GM12878 (cell line): ENCODE measurements around the gene OXER1. TPM values are rescaled to one million over a fixed set of nuclear protein-coding genes. Genes with fewer than 3 reads are reported as not detected.

Experiments
- ATF7 ChIP-seq: fragments of 450-650 bp; IDR thresholded peaks from 2 replicates; pipeline ENCODE4 v1.6.1; 2016; ENCODE audit warnings: low read depth, mild to moderate bottlenecking
- CBX5 ChIP-seq: sonication (generic); IDR thresholded peaks from 2 replicates; pipeline ENCODE4 v1.6.1; 2016; ENCODE audit warnings: low read depth, moderate library complexity, mild to moderate bottlenecking, inconsistent platforms
- DPF2 ChIP-seq: fragments of 450-650 bp; IDR thresholded peaks from 2 replicates; pipeline ENCODE4 v1.6.1; 2017; ENCODE audit warnings: mild to moderate bottlenecking
- EED ChIP-seq: sonication (generic); IDR thresholded peaks from 2 replicates; pipeline ENCODE4 v1.6.1; 2016; ENCODE audit warnings: antibody characterized with exemption, low read depth
- HDGF ChIP-seq: fragments of 450-650 bp; IDR thresholded peaks from 2 replicates; pipeline ENCODE4 v1.6.1; 2016; ENCODE audit warnings: antibody characterized with exemption
- IRF4 ChIP-seq: IDR thresholded peaks from 2 replicates; pipeline ENCODE4 v1.6.1; 2011; ENCODE audit warnings: low read depth, low read length
- LARP7 ChIP-seq: fragments of 450-650 bp; IDR thresholded peaks from 2 replicates; pipeline ENCODE4 v1.6.1; 2017; ENCODE audit warnings: mild to moderate bottlenecking
- NFXL1 ChIP-seq: fragments of 450-650 bp; IDR thresholded peaks from 2 replicates; pipeline ENCODE4 v1.6.1; 2017; ENCODE audit warnings: antibody characterized with exemption, mild to moderate bottlenecking, borderline replicate concordance
- NFYA ChIP-seq: IDR thresholded peaks from 2 replicates; pipeline ENCODE4 v1.6.1; 2011; ENCODE audit warnings: low read depth, mild to moderate bottlenecking, low read length, improper control_type of control experiment, borderline replicate concordance
- RB1 ChIP-seq: fragments of 450-650 bp; formaldehyde crosslinking; IDR thresholded peaks from 2 replicates; pipeline ENCODE4 v1.6.1; 2017; ENCODE audit warnings: mild to moderate bottlenecking, borderline replicate concordance
- RUNX3 ChIP-seq: IDR thresholded peaks from 2 replicates; pipeline ENCODE4 v1.6.1; 2012; ENCODE audit warnings: low read length, inconsistent platforms
- SPI1 ChIP-seq: IDR thresholded peaks from 2 replicates; pipeline ENCODE4 v1.6.1; 2011; ENCODE audit warnings: low read depth, mild to moderate bottlenecking, low read length, moderate library complexity, borderline replicate concordance; ENCODE audit not compliant: insufficient read depth
- STAT1 ChIP-seq: fragments of 450-650 bp; conservative IDR thresholded peaks from 2 replicates; pipeline ENCODE4 v1.6.1; 2014; ENCODE audit warnings: antibody characterized with exemption, mild to moderate bottlenecking
- STAT3 ChIP-seq: IDR thresholded peaks from 2 replicates; pipeline ENCODE4 v1.6.1; 2011; ENCODE audit warnings: low read depth, low read length, improper control_type of control experiment
- ZBTB4 ChIP-seq: fragments of 450-650 bp; formaldehyde crosslinking; IDR thresholded peaks from 2 replicates; pipeline ENCODE4 v1.4.0; 2022; ENCODE audit warnings: mild to moderate bottlenecking, moderate library complexity
- ZNF217 ChIP-seq: fragments of 450-650 bp; IDR thresholded peaks from 2 replicates; pipeline ENCODE4 v1.6.1; 2017; ENCODE audit warnings: antibody characterized with exemption, mild to moderate bottlenecking
- ZNF592 ChIP-seq: fragments of 450-650 bp; IDR thresholded peaks from 2 replicates; pipeline ENCODE4 v1.6.1; 2017; ENCODE audit warnings: mild to moderate bottlenecking, moderate library complexity
- polyA plus RNA-seq, 11 experiments: library from polyadenylated mRNA; depleted of rRNA in 4 of 11; unstranded in 6 of 11; stranded (reverse) in 5 of 11; fragments of >200 nt; fragmentation: Nextera tagmentation in 4 of 11; fragmentation: Illumina TruSeq in 1 of 11; extraction: Ambion mirVana in 4 of 11; extraction: Trizol in 1 of 11; gene quantifications; 1 replicate in 1 of 11; 2 replicates in 10 of 11; pipeline versions ENCODE4 v1.2.1 to v1.2.3, GENCODE V29; 2011 to 2016; ENCODE audit warnings: inconsistent platforms in 2 of 11, missing spikeins in 2 of 11, low read depth in 1 of 11
- total RNA-seq, 4 experiments: library from RNA; depleted of rRNA in 3 of 4; stranded (reverse); fragments of >200 nt in 3 of 4; fragmentation: Illumina TruSeq in 1 of 4; extraction: Trizol in 1 of 4; gene quantifications; 2 replicates each; pipeline versions ENCODE4 v1.2.1 to v1.2.3, GENCODE V29; 2013 to 2021
- TF ChIP-seq, protein P1 (sequence below): fragments of 150-350 bp; IDR thresholded peaks from 2 replicates; pipeline ENCODE4 v1.6.1; 2014; ENCODE audit warnings: mild to moderate bottlenecking, low read depth, low read length
- TF ChIP-seq, protein P2 (sequence below): IDR thresholded peaks from 2 replicates; pipeline ENCODE4 v1.6.1; 2012; ENCODE audit warnings: low read depth, low read length, improper control_type of control experiment
- TF ChIP-seq, protein P3 (sequence below): fragments of 450-650 bp; IDR thresholded peaks from 2 replicates; pipeline ENCODE4 v1.6.1; 2016; ENCODE audit warnings: mild to moderate bottlenecking

The OXER1 gene
- total and polyA plus RNA-seq, 10 of the 15 experiments (the other 5 are each of a cell fraction or from before 2014, with no cell fraction given): 0.11 to 8.6 (median 3.3) TPM

- TF ChIP-seq ZBTB4 (CRISPR knock-in tag): no peak
- no peak for TF ChIP-seq SPI1
- no peak for TF ChIP-seq NFXL1
- no peak; the same call in 1 of the 2 replicates for TF ChIP-seq EED
- no peak for TF ChIP-seq ATF7
- TF ChIP-seq STAT1: no peak
- TF ChIP-seq, protein P1, sequence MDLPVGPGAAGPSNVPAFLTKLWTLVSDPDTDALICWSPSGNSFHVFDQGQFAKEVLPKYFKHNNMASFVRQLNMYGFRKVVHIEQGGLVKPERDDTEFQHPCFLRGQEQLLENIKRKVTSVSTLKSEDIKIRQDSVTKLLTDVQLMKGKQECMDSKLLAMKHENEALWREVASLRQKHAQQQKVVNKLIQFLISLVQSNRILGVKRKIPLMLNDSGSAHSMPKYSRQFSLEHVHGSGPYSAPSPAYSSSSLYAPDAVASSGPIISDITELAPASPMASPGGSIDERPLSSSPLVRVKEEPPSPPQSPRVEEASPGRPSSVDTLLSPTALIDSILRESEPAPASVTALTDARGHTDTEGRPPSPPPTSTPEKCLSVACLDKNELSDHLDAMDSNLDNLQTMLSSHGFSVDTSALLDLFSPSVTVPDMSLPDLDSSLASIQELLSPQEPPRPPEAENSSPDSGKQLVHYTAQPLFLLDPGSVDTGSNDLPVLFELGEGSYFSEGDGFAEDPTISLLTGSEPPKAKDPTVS: no peak
- TF ChIP-seq, protein P2, sequence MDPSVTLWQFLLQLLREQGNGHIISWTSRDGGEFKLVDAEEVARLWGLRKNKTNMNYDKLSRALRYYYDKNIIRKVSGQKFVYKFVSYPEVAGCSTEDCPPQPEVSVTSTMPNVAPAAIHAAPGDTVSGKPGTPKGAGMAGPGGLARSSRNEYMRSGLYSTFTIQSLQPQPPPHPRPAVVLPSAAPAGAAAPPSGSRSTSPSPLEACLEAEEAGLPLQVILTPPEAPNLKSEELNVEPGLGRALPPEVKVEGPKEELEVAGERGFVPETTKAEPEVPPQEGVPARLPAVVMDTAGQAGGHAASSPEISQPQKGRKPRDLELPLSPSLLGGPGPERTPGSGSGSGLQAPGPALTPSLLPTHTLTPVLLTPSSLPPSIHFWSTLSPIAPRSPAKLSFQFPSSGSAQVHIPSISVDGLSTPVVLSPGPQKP: no peak
- TF ChIP-seq NFYA: no peak
- TF ChIP-seq DPF2: peak; percentile 85
- peak; percentile 77 for TF ChIP-seq ZNF592
- no peak for TF ChIP-seq HDGF
- TF ChIP-seq CBX5: no peak
- TF ChIP-seq LARP7: peak; percentile 72
- TF ChIP-seq RUNX3: peak; percentile 5; the same call in 1 of the 2 replicates
- no peak for TF ChIP-seq IRF4
- TF ChIP-seq, protein P3, sequence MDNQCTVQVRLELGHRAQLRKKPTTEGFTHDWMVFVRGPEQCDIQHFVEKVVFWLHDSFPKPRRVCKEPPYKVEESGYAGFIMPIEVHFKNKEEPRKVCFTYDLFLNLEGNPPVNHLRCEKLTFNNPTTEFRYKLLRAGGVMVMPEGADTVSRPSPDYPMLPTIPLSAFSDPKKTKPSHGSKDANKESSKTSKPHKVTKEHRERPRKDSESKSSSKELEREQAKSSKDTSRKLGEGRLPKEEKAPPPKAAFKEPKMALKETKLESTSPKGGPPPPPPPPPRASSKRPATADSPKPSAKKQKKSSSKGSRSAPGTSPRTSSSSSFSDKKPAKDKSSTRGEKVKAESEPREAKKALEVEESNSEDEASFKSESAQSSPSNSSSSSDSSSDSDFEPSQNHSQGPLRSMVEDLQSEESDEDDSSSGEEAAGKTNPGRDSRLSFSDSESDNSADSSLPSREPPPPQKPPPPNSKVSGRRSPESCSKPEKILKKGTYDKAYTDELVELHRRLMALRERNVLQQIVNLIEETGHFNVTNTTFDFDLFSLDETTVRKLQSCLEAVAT: no peak
- no peak for TF ChIP-seq ZNF217
- TF ChIP-seq RB1: peak; percentile 77; the same call in 1 of the 2 replicates
- no peak for TF ChIP-seq STAT3
Measured at GRCh38 chr2:42792583-42793333, 28.8 kb upstream of the OXER1 start, which contains the start of gene HAAO (continued).
